ENCODE results near the gene SRBD1.

DNA sequence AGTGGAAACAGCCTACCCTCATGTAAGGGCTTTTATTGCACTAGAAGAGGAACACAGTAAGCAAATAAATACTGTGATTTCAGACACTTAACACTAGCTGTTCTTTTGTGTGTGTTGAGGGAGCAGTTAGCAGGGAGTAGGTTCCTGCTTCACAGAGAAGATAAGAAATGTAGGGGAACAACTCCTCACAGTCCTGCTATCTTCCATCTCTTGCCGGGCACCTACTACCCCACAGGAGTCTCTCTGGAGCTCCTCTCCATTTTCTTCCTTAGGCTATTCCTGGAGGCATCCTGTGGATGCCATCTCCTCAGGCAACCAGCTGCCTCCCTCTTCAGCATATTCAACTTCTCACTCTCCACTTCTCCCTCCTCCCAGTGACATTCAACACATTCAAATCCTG lies 145.0 kb downstream of the SRBD1 start:
- TF ChIP-seq, protein P1, sequence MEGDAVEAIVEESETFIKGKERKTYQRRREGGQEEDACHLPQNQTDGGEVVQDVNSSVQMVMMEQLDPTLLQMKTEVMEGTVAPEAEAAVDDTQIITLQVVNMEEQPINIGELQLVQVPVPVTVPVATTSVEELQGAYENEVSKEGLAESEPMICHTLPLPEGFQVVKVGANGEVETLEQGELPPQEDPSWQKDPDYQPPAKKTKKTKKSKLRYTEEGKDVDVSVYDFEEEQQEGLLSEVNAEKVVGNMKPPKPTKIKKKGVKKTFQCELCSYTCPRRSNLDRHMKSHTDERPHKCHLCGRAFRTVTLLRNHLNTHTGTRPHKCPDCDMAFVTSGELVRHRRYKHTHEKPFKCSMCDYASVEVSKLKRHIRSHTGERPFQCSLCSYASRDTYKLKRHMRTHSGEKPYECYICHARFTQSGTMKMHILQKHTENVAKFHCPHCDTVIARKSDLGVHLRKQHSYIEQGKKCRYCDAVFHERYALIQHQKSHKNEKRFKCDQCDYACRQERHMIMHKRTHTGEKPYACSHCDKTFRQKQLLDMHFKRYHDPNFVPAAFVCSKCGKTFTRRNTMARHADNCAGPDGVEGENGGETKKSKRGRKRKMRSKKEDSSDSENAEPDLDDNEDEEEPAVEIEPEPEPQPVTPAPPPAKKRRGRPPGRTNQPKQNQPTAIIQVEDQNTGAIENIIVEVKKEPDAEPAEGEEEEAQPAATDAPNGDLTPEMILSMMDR (IDR thresholded peaks at IDR 0.05; ENCODE audit: low read depth, low read length), result no peak
- no peak for TF ChIP-seq EZH2phosphoT487 (IDR thresholded peaks at IDR 0.05; ENCODE audit: low read depth)

Data from OCI-LY3 (cell line).